Stimulated activated naive CD4-positive, alpha-beta T cell (primary cell): ENCODE results near the gene PSMB3.

Source experiments
- DNase-seq, 6 experiments: peaks; one replicate each; lab custom pipeline; 2025; lab: John Stamatoyannopoulos, UW

The PSMB3 gene

DNA sequence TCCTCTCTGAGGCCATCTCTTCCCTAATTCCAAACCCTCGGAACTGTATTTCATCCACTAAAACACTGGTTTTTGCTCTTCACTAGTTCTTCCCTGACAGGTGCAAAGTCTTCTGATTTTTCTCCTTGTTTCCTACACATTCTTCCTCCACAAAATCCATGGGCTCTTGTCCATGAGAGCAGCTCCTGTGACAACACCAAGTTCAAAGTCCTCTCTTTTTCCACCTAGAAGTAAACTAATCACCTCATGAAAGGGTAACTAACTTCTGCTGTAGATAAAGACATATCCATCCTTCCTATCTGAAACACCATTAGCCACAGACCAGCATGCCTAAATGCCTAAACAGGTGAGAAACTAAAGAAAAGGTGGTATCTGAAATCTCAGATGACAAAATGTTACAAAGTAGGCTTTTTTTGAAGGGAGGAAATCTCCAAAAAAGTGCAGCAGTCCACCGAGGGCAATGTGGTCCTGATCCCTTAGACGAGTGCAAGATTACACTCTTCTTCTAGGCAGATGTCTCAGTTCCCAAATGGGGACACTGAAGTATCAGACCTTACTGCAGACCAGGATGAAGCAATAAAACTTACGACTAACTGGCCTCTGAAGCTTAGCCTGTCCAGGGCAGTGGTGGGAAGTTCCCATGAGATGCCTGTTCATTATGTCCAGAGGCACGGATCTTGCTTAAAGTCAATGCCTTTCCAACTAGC, 44.1 kb downstream of the PSMB3 start:
- DNase-seq, result no peak

DNA sequence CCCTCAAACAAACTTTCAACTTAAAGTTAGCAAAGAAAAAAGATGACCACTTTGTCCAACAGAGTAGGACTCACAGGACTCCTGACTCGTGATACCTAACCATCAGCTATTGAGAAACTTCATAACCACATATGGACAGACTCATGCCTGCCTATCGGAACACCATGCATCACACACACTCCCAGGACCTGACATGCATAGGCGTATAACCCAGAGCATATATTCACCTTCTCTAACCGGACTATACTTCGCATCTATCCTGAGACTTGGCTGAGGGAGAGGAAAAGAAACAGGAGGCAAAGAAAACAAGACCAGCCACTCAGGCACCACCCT, 44.6 kb downstream of the PSMB3 start:
- no peak for DNase-seq

DNA sequence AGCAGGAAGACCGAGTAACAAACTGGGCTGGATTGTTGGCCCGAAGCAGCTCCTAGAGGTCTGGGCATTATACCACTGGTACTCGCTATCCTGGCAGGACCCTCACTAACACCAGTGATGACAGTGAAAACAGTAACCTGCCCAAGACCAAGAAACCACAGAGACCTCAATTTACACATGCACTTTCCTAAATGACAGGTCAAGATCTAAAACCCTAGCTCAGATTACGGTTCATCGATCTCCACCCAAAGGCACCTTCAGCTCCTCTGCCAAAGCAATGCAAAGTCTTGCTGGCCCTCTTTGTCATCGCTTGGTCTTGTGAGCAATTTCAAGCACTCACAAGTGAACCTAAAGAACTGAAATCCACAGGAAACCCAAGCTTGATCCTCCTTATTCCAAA, 45.3 kb downstream of the PSMB3 start:
- DNase-seq, result no peak

DNA sequence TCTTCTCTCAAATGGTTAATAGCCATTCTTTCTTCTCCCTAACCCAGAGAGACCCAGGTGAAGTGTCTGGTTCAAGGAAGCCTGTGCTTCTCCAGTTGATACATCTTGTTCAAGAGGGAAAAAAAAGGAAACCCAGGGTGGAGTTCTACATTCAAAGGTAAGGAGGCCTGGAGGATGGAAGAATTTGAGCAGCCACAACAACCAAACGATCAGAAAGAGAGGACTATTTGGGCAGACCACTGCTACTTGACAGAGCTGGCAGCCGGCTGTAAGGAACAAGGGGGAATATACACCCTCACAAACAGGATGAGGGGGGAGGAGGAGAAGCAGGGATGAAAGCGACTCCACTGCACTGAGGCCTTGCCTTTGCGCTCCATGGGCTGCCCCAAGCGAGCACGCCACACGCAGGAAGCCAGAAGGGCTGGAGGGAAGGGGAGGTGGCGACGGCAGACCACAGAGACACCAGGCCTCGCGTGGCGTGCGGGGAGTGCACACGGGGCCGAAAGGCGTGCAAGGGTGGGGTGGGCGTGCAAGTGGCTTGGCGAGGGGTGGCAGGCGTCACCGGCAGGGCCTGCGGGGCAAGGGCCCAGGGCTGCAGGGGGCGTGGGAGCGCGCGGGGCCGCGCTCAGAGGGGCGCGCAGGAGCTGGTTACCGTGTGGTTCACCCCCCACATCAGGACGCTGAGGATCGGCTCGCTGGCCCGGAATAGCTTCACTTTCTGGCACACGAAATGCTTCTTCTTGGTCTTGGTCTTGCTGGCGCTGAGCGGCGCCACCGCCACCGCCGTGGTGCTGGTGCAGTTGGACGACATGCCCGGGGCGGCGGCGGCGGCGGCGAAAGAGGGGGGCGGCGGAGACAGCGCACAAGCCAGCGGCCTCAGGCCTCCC, 46.3 kb downstream of the PSMB3 start:
- peak in 5 of 6 experiments; percentile 34 to 73 (median 51) for DNase-seq

DNA sequence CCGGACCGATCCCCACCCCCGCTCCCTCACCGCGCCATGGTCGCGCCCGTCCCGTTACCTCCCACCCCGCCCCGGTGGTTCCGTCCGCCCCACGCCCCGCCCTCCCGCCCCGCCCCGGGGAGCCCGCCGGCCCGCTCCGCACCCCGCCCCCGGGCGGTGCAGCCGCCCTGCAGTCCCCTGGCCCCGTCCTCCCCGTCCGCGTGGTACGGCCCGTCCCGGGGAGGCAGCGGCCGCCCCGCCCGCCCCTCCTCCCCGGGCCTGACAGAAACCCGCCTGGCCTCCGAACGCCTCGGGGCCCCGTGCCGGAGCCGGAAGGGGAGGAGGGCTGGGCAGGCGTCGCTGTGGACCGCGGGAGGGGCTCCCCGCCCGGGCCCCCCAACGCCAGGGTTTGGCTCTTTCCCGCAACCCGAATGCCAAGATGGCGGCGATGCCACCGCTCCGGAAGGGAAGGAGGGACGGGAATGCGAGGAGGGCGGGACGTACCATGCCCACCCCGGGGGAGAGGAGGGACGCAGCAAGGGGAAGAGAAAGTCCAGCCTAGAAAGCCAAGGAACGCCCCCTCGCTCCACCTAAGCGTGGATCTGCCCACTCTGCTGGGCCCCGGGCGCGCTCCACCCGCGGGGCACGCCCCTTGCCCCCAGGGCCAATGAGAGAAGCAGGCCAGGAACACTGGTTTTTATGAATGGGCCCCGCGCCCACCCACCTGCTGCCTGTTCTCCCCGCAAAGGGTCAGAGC, 47.1 kb downstream of the PSMB3 start, which contains the start of gene PIP4K2B:
Gene PIP4K2B (minus strand): TSS at position 56 of the 736 bp plus-strand sequence. CDS start 132 bp downstream, outside the sequence.
- peak; percentile 62 to 90 (median 85) for DNase-seq

DNA sequence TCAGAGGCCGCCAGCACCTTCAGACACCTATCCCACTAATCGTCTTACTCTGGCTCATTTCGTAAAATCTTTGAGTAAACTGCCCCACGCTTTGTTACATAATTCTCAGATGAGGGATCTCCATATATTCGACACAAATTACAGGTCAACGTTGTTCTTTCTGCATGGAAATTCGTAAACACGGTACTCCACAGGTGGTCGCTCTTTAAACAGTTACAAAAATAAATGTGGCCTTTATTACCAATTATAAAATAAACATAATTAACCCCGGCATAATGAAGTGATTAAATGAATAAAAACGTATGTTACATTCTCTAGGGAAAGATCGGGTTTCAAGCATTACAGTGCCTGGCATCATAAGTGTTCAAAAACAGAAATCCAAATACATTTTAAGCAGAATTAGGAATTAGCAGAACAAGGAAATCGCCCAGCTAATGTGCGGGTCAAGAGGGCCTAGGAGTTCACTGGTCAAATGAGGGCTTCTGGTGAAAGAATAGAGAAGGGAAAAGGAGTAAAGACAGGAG, 47.8 kb downstream of the PSMB3 start:
- no peak for DNase-seq

DNA sequence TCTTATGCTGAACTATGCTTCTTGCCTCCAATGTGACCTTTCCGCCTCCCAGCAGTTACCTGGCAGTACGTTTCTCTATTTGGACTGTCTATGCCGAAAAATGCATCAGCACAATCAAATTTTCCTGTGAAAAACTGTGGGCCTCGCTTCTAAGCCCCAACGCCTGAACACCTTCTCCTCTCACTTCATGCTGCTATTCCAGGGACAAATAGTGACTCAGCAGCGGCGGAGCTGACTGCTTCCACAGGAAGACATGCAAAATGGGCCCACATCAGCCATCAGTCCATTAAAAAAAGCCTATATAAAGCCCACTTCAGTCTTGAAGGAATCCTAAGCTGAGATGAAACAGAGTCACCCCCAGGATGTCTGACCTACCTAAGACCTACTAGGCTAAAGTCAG, 57.3 kb downstream of the PSMB3 start:
- DNase-seq, result no peak
